Natural killer cell (primary cell): ENCODE measurements around the gene CDK5RAP1. TPM values are rescaled to one million over a fixed set of nuclear protein-coding genes. Genes with fewer than 3 reads are reported as not detected.

ENCODE experiments used
- ATAC-seq, 3 donors: fragments of 150-1000 bp in 2 of 3; fragments of 200-7000 bp in 1 of 3; cut with Tn5 transposase; 1 replicate in 1 of 3; 2 replicates in 2 of 3; pipeline ENCODE4 v1.10.0; 2021; ENCODE audit warnings: mild to moderate bottlenecking in 2 of 3, moderate library complexity in 2 of 3
- DNase-seq, 2 donors: peaks; one replicate each; pipeline versions ENCODE4 v3.0.0 to v3.0.0-alpha.2; 2013 to 2021; ENCODE audit warnings: mixed read lengths in 1 of 2
- H3K27ac ChIP-seq: one replicate; pipeline ENCODE4 v1.5.1; 2013; ENCODE audit warnings: mild to moderate bottlenecking, low read length
- H3K27me3 ChIP-seq: one replicate; pipeline ENCODE4 v1.6.1; 2013; ENCODE audit warnings: low read length; ENCODE audit not compliant: control insufficient read depth, insufficient read depth
- H3K36me3 ChIP-seq: one replicate; pipeline ENCODE4 v1.6.1; 2013; ENCODE audit warnings: low read length; ENCODE audit not compliant: control insufficient read depth, insufficient read depth
- H3K4me1 ChIP-seq: one replicate; pipeline ENCODE4 v1.6.1; 2013; ENCODE audit warnings: low read length; ENCODE audit not compliant: control insufficient read depth, insufficient read depth
- H3K4me3 ChIP-seq: one replicate; pipeline ENCODE4 v1.5.1; 2013; ENCODE audit warnings: low read length
- H3K9me3 ChIP-seq: one replicate; pipeline ENCODE4 v1.6.1; 2013; ENCODE audit warnings: low read length; ENCODE audit not compliant: control insufficient read depth, insufficient read depth
- H3K27ac Mint-ChIP-seq, 2 donors: one replicate each; pipeline ENCODE4 v1.8.0; 2022; ENCODE audit warnings: mild to moderate bottlenecking in 2 of 2, mixed read lengths in 2 of 2, moderate library complexity in 1 of 2
- H3K27me3 Mint-ChIP-seq, 2 donors: one replicate each; pipeline ENCODE4 v1.8.0; 2022; ENCODE audit warnings: low read depth in 2 of 2, mixed read lengths in 2 of 2
- H3K36me3 Mint-ChIP-seq: one replicate; pipeline ENCODE4 v1.8.0; 2022; ENCODE audit warnings: mixed read lengths
- H3K4me1 Mint-ChIP-seq, 2 donors: one replicate each; pipeline ENCODE4 v1.8.0; 2022; ENCODE audit warnings: mixed read lengths in 2 of 2
- H3K4me3 Mint-ChIP-seq: one replicate; pipeline ENCODE4 v1.8.0; 2022; ENCODE audit warnings: mild to moderate bottlenecking, moderate library complexity, mixed read lengths
- H3K9me3 Mint-ChIP-seq, 2 donors: one replicate each; pipeline ENCODE4 v1.8.0; 2022; ENCODE audit warnings: mixed read lengths in 2 of 2
- CTCF ChIP-seq: fragments of 200-600 bp; IDR thresholded peaks from one replicate; pipeline ENCODE4 v1.8.0; 2022; ENCODE audit warnings: antibody characterized with exemption
- WGBS: methylation state at CpG from one replicate; pipeline ENCODE4 v1.1.7; 2013; ENCODE audit warnings: missing lambda C conversion rate; ENCODE audit not compliant: insufficient coverage; 5-methylcytosine and 5-hydroxymethylcytosine counted together
- intact Hi-C: fragments of 100-400 bp; cut with micrococcal nuclease; formaldehyde crosslinking; loops from one replicate; pipeline ENCODE4 v1.14.2; 2022
- total RNA-seq, 4 donors: library from RNA; stranded (reverse); fragments of 120-200 nt in 1 of 4; gene quantifications; one replicate each; pipeline versions ENCODE4 v1.2.3 to v1.2.4, GENCODE V29; 2013 to 2022

The CDK5RAP1 gene
- total RNA-seq, 3 donors from 2014 or later (not counting 1 experiment from before 2014, with no cell fraction given), result 59.7 to 71.5 (median 62.6) TPM

GRCh38 chr20:33317424-33318095 is 83.8 kb downstream of the CDK5RAP1 start:
- H3K4me1 ChIP-seq, result no peaks in the 10 kb centered on the region
- no peak overlapping the region for H3K27ac Mint-ChIP-seq
- peaks cover 0 to 4% of the 10 kb centered on the region in 2 donors for H3K27me3 Mint-ChIP-seq
- H3K27me3 ChIP-seq, result no peaks in the 10 kb centered on the region
- no peak overlapping the region for H3K27ac ChIP-seq
- no peaks in the 10 kb centered on the region for H3K9me3 ChIP-seq
- no peak for TF ChIP-seq CTCF
- H3K9me3 Mint-ChIP-seq, result no peaks in the 10 kb centered on the region
- intact Hi-C loops, result no loop called here
- ATAC-seq (no peak), DNase-seq (no peak)
- no peaks in the 10 kb centered on the region for H3K36me3 Mint-ChIP-seq
- H3K4me3 Mint-ChIP-seq, result no peak overlapping the region
- no peaks in the 10 kb centered on the region for H3K4me1 Mint-ChIP-seq
- H3K36me3 ChIP-seq, result no peaks in the 10 kb centered on the region
- H3K4me3 ChIP-seq, result no peak overlapping the region
- WGBS, result 91% methylated on average over 14 of the region's 14 CpGs

GRCh38 chr20:33316958-33317357 is 84.4 kb downstream of the CDK5RAP1 start:
- Histone ChIP-seq H3K4me1 (no peaks in the 10 kb centered on the region), H3K36me3 (no peaks in the 10 kb centered on the region), H3K4me3 (no peak overlapping the region), H3K27ac (no peak overlapping the region), H3K9me3 (no peaks in the 10 kb centered on the region), H3K27me3 (no peaks in the 10 kb centered on the region)
- no peak for TF ChIP-seq CTCF
- peaks cover 0 to 4% of the 10 kb centered on the region in 2 donors for H3K27me3 Mint-ChIP-seq
- intact Hi-C loops, result loop anchor here (1.0 kb wide), 1 partner anchor 17 kb away; no protein-coding TSS in a partner anchor
- H3K27ac Mint-ChIP-seq, result no peak overlapping the region
- no peak for DNase-seq
- no peak for ATAC-seq
- H3K9me3 Mint-ChIP-seq, result no peaks in the 10 kb centered on the region
- 92% methylated on average over 3 of the region's 3 CpGs for WGBS
- H3K36me3 Mint-ChIP-seq, result no peaks in the 10 kb centered on the region
- no peak overlapping the region for H3K4me3 Mint-ChIP-seq
- no peaks in the 10 kb centered on the region for H3K4me1 Mint-ChIP-seq

GRCh38 chr20:33316343-33316742 is 85.0 kb downstream of the CDK5RAP1 start:
- no peaks in the 10 kb centered on the region for H3K4me1 Mint-ChIP-seq
- Histone ChIP-seq H3K27me3 (no peaks in the 10 kb centered on the region), H3K9me3 (no peaks in the 10 kb centered on the region), H3K27ac (no peak overlapping the region), H3K4me1 (no peaks in the 10 kb centered on the region), H3K36me3 (no peaks in the 10 kb centered on the region), H3K4me3 (no peak overlapping the region)
- peaks cover 0 to 4% of the 10 kb centered on the region in 2 donors for H3K27me3 Mint-ChIP-seq
- intact Hi-C loops, result loop anchor here (1.0 kb wide), 1 partner anchor 16 kb away; no protein-coding TSS in a partner anchor
- H3K27ac Mint-ChIP-seq, result no peak overlapping the region
- ATAC-seq (no peak), DNase-seq (no peak)
- WGBS, result 80% methylated on average over 5 of the region's 5 CpGs
- no peaks in the 10 kb centered on the region for H3K36me3 Mint-ChIP-seq
- no peak overlapping the region for H3K4me3 Mint-ChIP-seq
- no peaks in the 10 kb centered on the region for H3K9me3 Mint-ChIP-seq
- no peak for TF ChIP-seq CTCF
